CD1c-positive myeloid dendritic cell (primary cell): ENCODE data around the gene LSP1.

ENCODE experiments used
- DNase-seq: peaks from one replicate; pipeline ENCODE4 v3.0.0-alpha.2; 2016; ENCODE audit errors: extremely low spot score

LSP1 gene

GRCh38 chr11:1890856-1891830 lies 38.3 kb downstream of the LSP1 start:
- peak; percentile 37 for DNase-seq

- no peak for DNase-seq
These were observed 38.9 kb downstream of the LSP1 start, which contains the start of gene PRR33 for GRCh38 chr11:1891831-1892115. PRR33 (minus strand) TSS chr11:1891895; CDS start chr11:1890584, 1,311 bp downstream.

DNA sequence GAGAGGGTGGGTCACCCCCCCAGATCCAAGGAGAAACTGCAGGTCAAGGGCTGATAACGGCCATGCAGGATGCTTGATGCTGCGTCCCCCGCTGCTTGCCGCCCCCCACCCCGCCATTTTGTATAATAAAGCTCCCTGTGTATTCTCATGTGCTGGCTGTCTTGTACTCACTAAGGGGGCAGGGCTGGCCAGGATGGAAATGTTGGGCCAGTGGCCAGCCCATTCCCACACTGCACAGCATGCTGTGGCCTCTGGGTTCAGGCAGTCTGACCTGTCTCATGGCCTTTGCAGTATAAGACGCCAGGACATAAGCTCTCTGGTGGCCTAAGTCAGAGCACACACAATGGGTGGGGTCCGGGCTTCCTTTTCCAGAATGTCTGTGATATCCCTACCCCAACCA lies 39.2 kb downstream of the LSP1 start:
- no peak for DNase-seq

DNA sequence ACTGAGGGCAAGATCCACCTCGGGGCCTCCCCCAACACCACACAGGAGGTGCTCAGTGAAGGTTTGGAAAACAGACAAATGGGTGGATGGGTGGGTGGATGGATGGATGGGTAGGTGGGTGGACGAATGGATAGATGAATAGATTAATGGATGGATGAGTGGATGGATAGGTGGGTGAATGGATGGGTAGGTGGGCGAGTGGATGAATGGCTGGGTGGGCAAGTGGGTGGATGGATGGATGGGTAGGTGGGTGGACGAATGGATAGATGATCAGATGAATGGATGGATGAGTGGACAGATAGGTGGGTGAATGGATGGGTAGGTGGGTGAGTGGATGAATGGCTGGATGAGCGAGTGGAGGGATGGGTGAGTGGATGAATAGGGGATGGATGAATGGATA lies 39.7 kb downstream of the LSP1 start:
- DNase-seq, result no peak

DNA sequence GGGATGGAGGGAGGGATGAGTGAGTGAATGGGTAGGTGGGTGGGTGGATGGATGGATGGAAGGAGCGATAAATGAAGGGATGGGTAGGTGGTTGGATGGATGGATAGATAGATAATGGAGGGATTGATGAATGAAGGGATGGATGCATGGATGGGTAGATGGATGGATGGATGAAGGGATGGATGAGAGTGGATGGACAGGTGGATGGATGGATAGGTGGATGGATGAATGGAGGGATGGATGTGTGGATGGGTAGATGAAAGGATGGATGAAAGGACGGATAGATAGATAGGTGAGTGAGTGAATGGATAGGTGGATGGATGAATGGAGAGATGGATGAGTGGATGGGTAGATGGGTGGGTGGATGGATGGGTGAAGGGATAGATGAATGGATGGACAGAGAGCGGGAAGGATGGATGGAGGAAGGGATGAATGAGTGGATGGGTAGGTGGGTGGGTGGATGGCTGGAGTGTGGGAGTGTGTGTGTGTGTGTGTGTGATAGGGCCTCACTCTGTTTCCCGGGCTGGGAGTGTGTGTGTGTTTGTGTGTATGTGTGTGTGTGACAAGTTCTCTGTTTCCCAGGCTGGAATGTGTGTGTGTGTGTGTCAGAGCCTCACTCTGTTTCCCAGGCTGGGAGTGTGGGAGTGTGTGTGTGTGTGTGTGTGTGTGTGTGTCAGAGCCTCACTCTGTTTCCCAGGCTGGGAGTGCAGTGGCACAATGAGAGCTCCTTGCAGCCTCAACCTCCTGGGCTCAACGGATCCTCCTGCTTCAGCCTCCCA lies 40.9 kb downstream of the LSP1 start:
- DNase-seq, result no peak

DNA sequence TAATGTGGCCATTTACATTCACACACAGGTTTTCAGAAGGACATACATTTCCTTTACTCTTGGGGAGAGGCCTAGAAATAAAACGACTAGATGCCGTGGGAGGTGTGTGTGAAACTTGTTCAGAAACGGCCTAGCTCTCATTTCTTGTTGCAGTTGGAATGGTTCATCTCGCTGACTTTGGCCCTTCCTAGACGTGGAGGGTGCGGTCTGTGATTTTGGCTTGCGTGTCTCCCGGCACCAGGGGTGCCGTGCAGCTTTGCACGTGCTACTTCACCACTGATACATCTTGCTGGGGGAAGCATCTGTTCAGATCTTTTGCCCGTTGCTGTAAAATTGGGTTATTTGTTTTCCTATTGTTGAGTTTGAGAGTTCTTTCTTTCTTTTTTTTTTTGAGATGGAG lies 41.9 kb downstream of the LSP1 start:
- no peak for DNase-seq

DNA sequence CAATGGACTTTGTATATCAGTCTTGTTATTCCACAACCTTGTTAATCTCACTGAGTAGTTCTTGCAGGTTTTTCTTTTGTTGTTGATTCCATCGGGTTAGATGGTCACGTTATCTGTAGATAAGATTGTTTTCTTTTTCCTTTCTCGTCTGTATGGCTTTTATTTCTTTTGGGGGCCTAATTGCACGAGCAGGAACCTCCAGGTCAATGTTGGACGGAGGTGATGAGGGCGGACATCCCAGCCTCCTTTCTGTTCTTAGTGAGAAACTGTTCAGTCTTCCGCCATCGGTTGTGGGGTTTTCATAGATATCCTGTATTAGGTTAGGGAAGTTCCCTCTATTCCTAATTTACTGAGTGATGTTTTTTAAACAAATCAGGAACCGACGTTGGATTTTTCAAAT lies 43.6 kb downstream of the LSP1 start:
- peak; percentile 29 for DNase-seq

- peak; percentile 40 for DNase-seq
These were observed 44.0 kb downstream of the LSP1 start for GRCh38 chr11:1896923-1897322.

DNA sequence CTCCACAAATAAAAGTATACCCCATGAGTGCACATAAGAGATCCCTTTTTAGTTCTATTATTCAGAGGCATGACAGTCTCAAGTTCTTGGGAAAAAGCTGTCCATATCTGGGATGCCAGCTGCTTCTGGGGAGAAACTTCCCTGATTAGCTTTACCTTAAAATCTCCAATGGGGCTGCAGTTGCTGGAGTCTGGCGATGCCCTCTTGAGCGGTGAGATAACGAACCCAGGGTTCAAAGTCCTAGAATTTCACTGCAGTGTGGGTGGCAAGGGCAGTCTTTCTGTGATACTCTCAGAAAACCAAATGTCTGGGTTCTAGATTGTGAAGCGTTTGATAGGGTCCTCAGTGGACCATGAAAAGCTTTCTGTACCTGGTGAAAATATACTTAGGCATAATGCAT lies 46.2 kb downstream of the LSP1 start:
- DNase-seq, result no peak

GRCh38 chr11:1899686-1900085 lies 46.8 kb downstream of the LSP1 start:
- no peak for DNase-seq

- no peak for DNase-seq
These were observed 53.3 kb downstream of the LSP1 start for GRCh38 chr11:1906181-1906580.

DNA sequence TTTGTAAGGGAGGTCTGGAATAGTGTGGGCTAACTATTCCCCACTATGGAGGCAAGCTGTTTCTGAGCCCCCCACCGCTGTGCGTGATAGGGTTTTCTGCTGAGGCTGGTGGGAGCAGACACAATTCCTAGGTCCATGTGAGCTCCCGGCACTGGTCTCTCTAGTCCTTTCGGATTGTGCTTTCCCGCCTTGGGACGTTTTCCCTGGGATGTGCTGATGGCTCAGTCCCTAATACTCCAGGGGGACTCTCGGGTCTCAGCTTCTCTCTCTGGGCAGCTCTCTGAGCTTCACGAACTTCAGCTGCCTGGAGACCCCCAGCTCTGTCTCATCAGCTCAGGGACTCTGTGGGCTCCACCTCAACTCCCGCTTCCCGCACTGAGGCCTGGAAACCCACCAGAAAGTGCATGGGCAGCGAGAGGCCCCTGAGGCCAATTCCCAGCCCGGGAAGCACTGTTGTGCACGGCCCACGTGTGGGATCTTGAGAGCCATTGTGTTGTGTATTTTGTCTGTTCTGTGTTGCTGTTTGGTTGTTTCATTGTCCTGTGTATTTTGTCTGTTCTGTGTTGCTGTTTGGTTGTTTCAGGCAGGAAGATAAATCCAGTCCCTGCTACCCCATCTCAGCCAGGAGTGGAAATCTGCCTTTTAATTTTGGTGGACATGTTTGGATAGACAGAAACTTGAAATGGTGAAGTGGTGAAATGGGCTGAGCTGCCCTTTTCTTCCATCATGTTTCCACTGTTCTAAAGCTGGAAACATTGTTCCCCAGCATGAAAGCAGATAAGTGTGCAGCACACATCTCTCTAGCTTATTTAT lies 53.9 kb downstream of the LSP1 start:
- DNase-seq, result no peak

DNA sequence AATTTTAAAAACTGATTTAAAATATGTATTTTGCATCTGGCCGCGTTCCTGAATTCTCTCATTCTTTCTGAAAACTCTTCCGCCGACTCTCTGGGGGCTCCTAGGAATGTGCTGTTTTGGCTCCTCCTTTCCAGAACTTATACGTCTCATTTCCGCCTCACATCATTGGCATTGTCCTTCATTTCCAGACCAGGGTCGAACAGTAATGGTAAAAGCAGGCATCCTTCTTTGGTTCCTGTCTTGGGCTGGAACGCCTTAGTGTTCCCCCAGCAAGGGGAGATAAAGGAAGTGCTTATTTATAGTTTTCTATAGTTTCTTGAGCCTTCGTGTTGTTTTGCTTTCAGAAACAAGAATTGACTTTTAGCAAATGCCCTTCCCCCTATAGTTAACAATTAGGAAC lies 55.7 kb downstream of the LSP1 start:
- DNase-seq, result no peak

DNA sequence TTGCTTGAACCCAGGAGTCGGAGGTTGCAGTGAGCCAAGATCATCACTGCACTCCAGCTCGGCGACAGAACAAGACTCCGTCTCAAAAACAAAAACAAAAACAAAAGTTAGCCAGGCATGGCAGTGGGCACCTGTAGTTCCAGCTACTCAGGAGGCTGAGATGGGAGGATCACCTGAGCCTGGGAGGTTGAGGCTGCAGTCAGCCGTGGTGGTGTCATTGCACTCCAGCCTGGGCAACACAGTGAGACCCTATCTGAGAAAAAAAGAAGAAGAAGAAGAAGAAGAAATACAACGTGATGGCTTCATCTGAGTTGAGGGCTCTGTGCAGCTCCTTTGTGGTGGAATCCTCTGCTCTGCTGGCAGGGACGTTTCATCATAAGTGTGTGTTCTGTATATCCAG lies 56.6 kb downstream of the LSP1 start:
- no peak for DNase-seq

DNA sequence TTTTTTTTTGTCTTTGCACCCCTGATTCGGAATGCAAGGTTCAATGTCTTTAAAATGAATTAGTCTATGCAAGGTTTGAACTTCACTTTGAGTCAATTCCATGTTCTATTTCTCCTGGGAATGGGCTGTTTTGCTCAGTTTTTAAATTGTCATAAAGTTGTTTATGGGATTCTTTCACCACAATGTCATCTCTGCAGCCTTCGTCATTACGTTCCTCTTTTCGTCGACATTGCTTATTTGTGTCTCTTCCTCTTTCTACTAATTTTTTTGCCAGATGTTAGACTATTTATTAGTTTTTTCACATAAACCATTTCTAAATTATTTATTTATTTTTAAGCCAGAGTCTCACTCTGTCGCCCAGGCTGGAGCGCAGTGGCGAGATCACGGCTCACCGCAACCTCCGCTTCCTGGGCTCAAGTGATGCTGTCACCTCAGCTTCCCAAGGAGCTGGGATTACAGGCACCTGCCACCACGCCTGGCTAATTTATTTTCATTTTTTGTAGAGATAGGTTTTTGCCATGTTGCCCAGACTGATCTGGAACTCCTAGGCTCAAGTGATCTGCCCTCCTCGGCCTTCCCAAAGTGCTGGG lies 59.5 kb downstream of the LSP1 start:
- peak; percentile 60 for DNase-seq

DNA sequence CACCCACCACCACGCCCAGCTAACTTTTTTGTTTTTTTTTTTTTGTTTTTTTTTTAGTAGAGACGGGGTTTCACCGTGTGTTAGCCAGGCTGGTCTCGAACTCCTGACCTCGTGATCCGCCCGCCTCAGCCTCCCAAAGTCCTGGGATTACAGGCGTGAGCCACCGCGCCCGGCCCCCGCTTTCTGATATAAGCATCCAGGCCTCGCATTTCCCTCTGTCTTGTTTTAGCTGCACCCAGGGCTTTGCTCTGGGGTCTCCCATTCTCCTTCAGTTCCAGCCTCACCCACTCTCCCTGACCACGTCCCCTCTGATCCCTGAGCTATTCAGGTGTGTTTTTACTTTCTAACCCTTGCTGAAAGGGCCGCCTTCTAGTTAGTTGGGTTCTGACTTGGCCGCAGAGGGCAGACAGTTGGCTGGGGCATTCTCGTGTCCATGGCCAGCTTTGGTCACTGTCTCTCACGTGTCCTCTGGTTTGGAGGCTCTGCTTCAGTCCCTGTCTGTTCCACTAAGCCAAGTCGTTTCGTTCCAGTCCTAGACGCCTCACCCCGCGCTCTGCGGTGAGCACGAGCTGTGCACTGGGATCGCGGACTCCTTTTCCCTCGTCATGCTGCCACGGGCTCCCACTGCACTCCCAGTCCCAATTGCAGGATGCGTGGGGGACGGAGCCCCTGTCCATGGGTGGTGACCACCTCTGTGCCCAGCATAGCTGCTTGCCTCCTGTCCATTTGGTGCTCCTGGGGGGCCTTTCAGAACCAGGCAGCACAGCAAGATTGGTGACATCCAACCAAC lies 60.6 kb downstream of the LSP1 start:
- DNase-seq, result no peak

- DNase-seq, result no peak
These were observed 62.9 kb downstream of the LSP1 start for GRCh38 chr11:1915795-1916131.

GRCh38 chr11:1916132-1916985 lies 63.5 kb downstream of the LSP1 start:
- no peak for DNase-seq

DNA sequence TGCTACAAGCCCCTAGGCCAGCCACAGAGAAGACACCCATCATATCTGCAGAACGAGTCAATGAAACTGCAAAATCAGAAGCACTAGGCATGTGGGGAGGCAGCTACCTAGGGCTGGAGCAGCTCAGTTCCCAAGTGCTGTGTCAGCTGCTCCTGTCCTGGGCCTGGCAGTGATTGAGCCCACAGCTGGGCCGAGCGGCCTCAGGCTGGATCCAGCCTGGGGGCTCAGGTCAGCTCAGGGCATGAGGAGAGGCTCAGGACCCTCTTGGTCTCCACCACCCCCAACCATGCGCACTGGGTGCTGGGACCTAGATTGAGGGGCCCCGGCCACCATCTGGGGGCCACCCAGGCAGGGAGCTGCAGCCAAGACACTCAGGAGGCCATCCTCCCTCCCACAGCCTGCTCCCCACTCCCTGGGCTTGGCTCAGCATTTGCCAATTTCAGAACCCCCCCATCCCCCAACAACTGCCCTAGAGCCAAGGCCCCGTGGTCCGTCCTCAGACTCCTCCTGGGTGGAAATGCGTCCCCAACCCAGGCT lies 64.2 kb downstream of the LSP1 start:
- no peak for DNase-seq
